K562 (cell line): Measurements from ENCODE around the gene SMG5. TPM values are rescaled to one million over a fixed set of nuclear protein-coding genes. Genes with fewer than 3 reads are reported as not detected.

Experiments
- ATAC-seq: fragments of 200-7000 bp; cut with Tn5 transposase; 3 replicates; pipeline ENCODE4 v1.9.1; 2020; ENCODE audit warnings: moderate library complexity
- BruUV-seq: library from RNA; stranded (reverse); fragments of 400-500 nt; replicated peaks from 2 replicates; lab custom pipeline; 2021; lab: Mats Ljungman, UMichigan
- CTCF ChIA-PET: fragments of 300-600 bp; formaldehyde crosslinking; extraction: SDS; loops from one replicate; lab custom pipeline; 2021; ENCODE audit warnings: low intra/inter-chr PET ratio; lab: Yijun Ruan, JAX
- POLR2A ChIA-PET: fragments of 300-600, 350-650 bp; sonication (Branson Sonifier 250); formaldehyde crosslinking; extraction: SDS; loops from one replicate; lab custom pipeline; 2021; ENCODE audit warnings: antibody characterized with exemption, inconsistent platforms; lab: Yijun Ruan, JAX
- DNase-seq, 4 experiments: peaks; one replicate each; pipeline versions ENCODE4 v3.0.0 to v3.0.0-alpha.2; 2011 to 2018; ENCODE audit warnings: low spot score in 3 of 4, mixed read lengths in 3 of 4; ENCODE audit errors: extremely low read depth in 1 of 4
- FAIRE-seq: peaks from 2 replicates; lab custom pipeline; 2011; peaks lifted over from hg19 to GRCh38; lab: Jason Lieb, UNC
- H2AFZ ChIP-seq: 2 replicates; pipeline ENCODE4 v1.6.0; 2011; ENCODE audit warnings: low read depth, low read length, control low read depth, inconsistent platforms
- H3K27ac ChIP-seq: fragments of 200-600 bp; 3 replicates; pipeline ENCODE4 v1.8.0; 2011; ENCODE audit warnings: low read depth, mild to moderate bottlenecking, control low read depth, inconsistent platforms, low read length, moderate library complexity, mixed read lengths; ENCODE audit errors: extremely low read depth
- H3K27me3 ChIP-seq, 2 experiments: fragments of 300-600 bp in 1 of 2; 2 replicates in 1 of 2; 3 replicates in 1 of 2; pipeline versions ENCODE4 v1.6.0 to v1.8.0; 2011; ENCODE audit warnings: inconsistent platforms in 2 of 2, low read length in 2 of 2, mild to moderate bottlenecking in 1 of 2, mixed read lengths in 1 of 2, moderate library complexity in 1 of 2; ENCODE audit not compliant: control insufficient read depth in 2 of 2, insufficient read depth in 2 of 2
- H3K36me3 ChIP-seq: fragments of 300-600 bp; 3 replicates; pipeline ENCODE4 v1.8.0; 2011; ENCODE audit warnings: mild to moderate bottlenecking, low read length, inconsistent platforms; ENCODE audit not compliant: control insufficient read depth, insufficient read depth
- H3K4me1 ChIP-seq, 2 experiments: fragments of 200-600 bp in 1 of 2; replicated peaks in 1 of 2; 2 replicates in 1 of 2; 3 replicates in 1 of 2; pipeline versions ENCODE4 v1.5.1 to v1.8.0; 2011; ENCODE audit warnings: inconsistent platforms in 2 of 2, low read length in 2 of 2, mild to moderate bottlenecking in 1 of 2, mixed read lengths in 1 of 2, moderate library complexity in 1 of 2; ENCODE audit not compliant: control insufficient read depth in 2 of 2, insufficient read depth in 2 of 2
- H3K4me2 ChIP-seq: 2 replicates; pipeline ENCODE4 v1.6.1; 2011; ENCODE audit warnings: low read length, control low read depth, inconsistent platforms, mixed read lengths; ENCODE audit not compliant: insufficient read depth
- H3K4me3 ChIP-seq: fragments of 200-600 bp; sonication (generic), shearing (Covaris generic); 2 replicates; pipeline ENCODE4 v1.5.1; 2016; ENCODE audit warnings: control low read depth, inconsistent platforms
- H3K79me2 ChIP-seq: fragments of 200-600 bp; 3 replicates; pipeline ENCODE4 v1.8.0; 2011; ENCODE audit warnings: low read length, inconsistent platforms; ENCODE audit not compliant: control insufficient read depth, insufficient read depth
- H3K9ac ChIP-seq, 2 experiments: 2 replicates each; pipeline versions ENCODE4 v1.6.0 to v1.6.1; 2011; ENCODE audit warnings: low read depth in 2 of 2, low read length in 2 of 2, control low read depth in 1 of 2, inconsistent platforms in 1 of 2, mild to moderate bottlenecking in 1 of 2, mixed read lengths in 1 of 2; ENCODE audit not compliant: insufficient read depth in 1 of 2
- H3K9me1 ChIP-seq: one replicate; pipeline ENCODE4 v1.6.0; 2011; ENCODE audit warnings: inconsistent platforms, mild to moderate bottlenecking, low read length, moderate library complexity; ENCODE audit not compliant: control insufficient read depth, insufficient read depth
- H3K9me3 ChIP-seq: replicated peaks from 2 replicates; pipeline ENCODE4 v1.5.1; 2011; ENCODE audit warnings: low read depth, low read length, inconsistent platforms; ENCODE audit not compliant: control insufficient read depth, insufficient read depth
- H4K20me1 ChIP-seq: replicated peaks from 2 replicates; pipeline ENCODE4 v1.6.1; 2011; ENCODE audit warnings: low read length, inconsistent platforms, mixed read lengths; ENCODE audit not compliant: control insufficient read depth, insufficient read depth
- BRF1 ChIP-seq: IDR thresholded peaks from 3 replicates; pipeline ENCODE4 v1.6.1; 2011; ENCODE audit warnings: borderline replicate concordance, mild to moderate bottlenecking; ENCODE audit not compliant: insufficient read length; ENCODE audit errors: extremely low read depth
- CCAR2 ChIP-seq: fragments of 200-400 bp; formaldehyde crosslinking; IDR thresholded peaks from 2 replicates; pipeline ENCODE4 v1.6.1; 2017; ENCODE audit warnings: mild to moderate bottlenecking, low read depth, low read length
- FOXK1 ChIP-seq: sonication (generic); formaldehyde crosslinking; IDR thresholded peaks from 2 replicates; pipeline ENCODE4 v1.8.0; 2022; ENCODE audit warnings: missing genetic modification reagents, mild to moderate bottlenecking, borderline replicate concordance
- HLTF ChIP-seq: fragments of 450-650 bp; IDR thresholded peaks from 2 replicates; pipeline ENCODE4 v1.6.1; 2016
- JUNB ChIP-seq: fragments of 450-650 bp; formaldehyde crosslinking; conservative IDR thresholded peaks from 2 replicates; pipeline ENCODE4 v1.4.0; 2020; ENCODE audit warnings: mild to moderate bottlenecking
- MXD1 ChIP-seq: fragments of 250-450 bp; sonication (Bioruptor Pico); IDR thresholded peaks from 2 replicates; pipeline ENCODE4 v1.8.0; 2021; ENCODE audit warnings: borderline replicate concordance, mild to moderate bottlenecking, moderate library complexity; ENCODE audit not compliant: poor library complexity, severe bottlenecking
- NFE2L1 ChIP-seq: fragments of 450-650 bp; IDR thresholded peaks from 2 replicates; pipeline ENCODE4 v1.6.1; 2016; ENCODE audit warnings: missing genetic modification characterization, low read depth, mild to moderate bottlenecking, missing compliant biosample characterization, moderate library complexity, borderline replicate concordance
- NFRKB ChIP-seq: fragments of 450-650 bp; IDR thresholded peaks from 2 replicates; pipeline ENCODE4 v1.6.1; 2016; ENCODE audit warnings: low read depth
- POLR2G ChIP-seq: fragments of 200-400 bp; formaldehyde crosslinking; IDR thresholded peaks from 2 replicates; pipeline ENCODE4 v1.6.1; 2017; ENCODE audit warnings: low read depth, mild to moderate bottlenecking, antibody characterized with exemption, low read length, moderate library complexity
- RBFOX2 ChIP-seq: fragments of 200-400 bp; formaldehyde crosslinking; IDR thresholded peaks from 2 replicates; pipeline ENCODE4 v1.6.1; 2017; ENCODE audit warnings: low read depth, mild to moderate bottlenecking, low read length, moderate library complexity
- SAFB2 ChIP-seq: fragments of 200-400 bp; formaldehyde crosslinking; IDR thresholded peaks from 2 replicates; pipeline ENCODE4 v1.6.1; 2018; ENCODE audit warnings: borderline replicate concordance, low read length, low read depth, moderate library complexity; ENCODE audit not compliant: severe bottlenecking
- SUPT5H ChIP-seq: fragments of 450-650 bp; IDR thresholded peaks from 2 replicates; pipeline ENCODE4 v1.6.1; 2016
- ZFX ChIP-seq: sonication (generic); formaldehyde crosslinking; IDR thresholded peaks from 2 replicates; pipeline ENCODE4 v1.8.0; 2022; ENCODE audit warnings: mild to moderate bottlenecking, missing genetic modification reagents, moderate library complexity
- ZNF224 ChIP-seq: sonication (generic); formaldehyde crosslinking; IDR thresholded peaks from 2 replicates; pipeline ENCODE4 v1.8.0; 2022; ENCODE audit warnings: mild to moderate bottlenecking, missing genetic modification reagents
- ZNF592 ChIP-seq: fragments of 450-650 bp; IDR thresholded peaks from 2 replicates; pipeline ENCODE4 v1.6.1; 2017; ENCODE audit warnings: antibody characterized with exemption, mild to moderate bottlenecking
- WGBS: fragments of 100-300 bp; shearing (Covaris generic); methylation state at CpG from one replicate; pipeline ENCODE4 v1.1.6; 2016; ENCODE audit warnings: low coverage, mixed read lengths; ENCODE audit not compliant: insufficient coverage; ENCODE audit errors: missing lambda C conversion rate; 5-methylcytosine and 5-hydroxymethylcytosine counted together
- in situ Hi-C: fragments of 300-500 bp; cut with MboI; formaldehyde crosslinking; loops from 4 replicates; pipeline ENCODE4 v1.15.0; 2018; ENCODE audit warnings: inconsistent platforms, mixed read lengths
- intact Hi-C: fragments of 100-400 bp; cut with micrococcal nuclease; formaldehyde crosslinking; loops from 2 replicates; pipeline ENCODE4 v1.14.2; 2022
- polyA plus RNA-seq, 8 experiments: library from polyadenylated mRNA; depleted of rRNA in 4 of 8; stranded (reverse) in 5 of 8; unstranded in 3 of 8; fragments of >200 nt; fragmentation: Nextera tagmentation in 2 of 8; fragmentation: Illumina TruSeq in 1 of 8; extraction: Ambion mirVana in 2 of 8; extraction: Trizol in 1 of 8; gene quantifications; 2 replicates each; pipeline versions ENCODE4 v1.2.1 to v1.2.3, GENCODE V29; 2011 to 2014; ENCODE audit warnings: inconsistent platforms in 1 of 8, missing spikeins in 1 of 8
- total RNA-seq, 7 experiments: library from RNA; depleted of rRNA in 6 of 7; stranded (reverse); fragments of >200 nt in 6 of 7; fragmentation: Illumina TruSeq in 2 of 7; extraction: Trizol in 2 of 7; gene quantifications; 2 replicates each; pipeline versions ENCODE4 v1.2.1 to v1.2.3, GENCODE V29; 2011 to 2021; ENCODE audit warnings: low replicate concordance in 1 of 7
- TF ChIP-seq, protein P1 (sequence below): sonication (generic); formaldehyde crosslinking; IDR thresholded peaks from 2 replicates; pipeline ENCODE4 v1.8.0; 2022; ENCODE audit warnings: mild to moderate bottlenecking, low read depth, missing genetic modification reagents

SMG5 gene
- total and polyA plus RNA-seq, 9 of the 15 experiments (the other 6 are each of a cell fraction or from before 2014, with no cell fraction given): 1.4 to 85.9 (median 53.0) TPM

DNA sequence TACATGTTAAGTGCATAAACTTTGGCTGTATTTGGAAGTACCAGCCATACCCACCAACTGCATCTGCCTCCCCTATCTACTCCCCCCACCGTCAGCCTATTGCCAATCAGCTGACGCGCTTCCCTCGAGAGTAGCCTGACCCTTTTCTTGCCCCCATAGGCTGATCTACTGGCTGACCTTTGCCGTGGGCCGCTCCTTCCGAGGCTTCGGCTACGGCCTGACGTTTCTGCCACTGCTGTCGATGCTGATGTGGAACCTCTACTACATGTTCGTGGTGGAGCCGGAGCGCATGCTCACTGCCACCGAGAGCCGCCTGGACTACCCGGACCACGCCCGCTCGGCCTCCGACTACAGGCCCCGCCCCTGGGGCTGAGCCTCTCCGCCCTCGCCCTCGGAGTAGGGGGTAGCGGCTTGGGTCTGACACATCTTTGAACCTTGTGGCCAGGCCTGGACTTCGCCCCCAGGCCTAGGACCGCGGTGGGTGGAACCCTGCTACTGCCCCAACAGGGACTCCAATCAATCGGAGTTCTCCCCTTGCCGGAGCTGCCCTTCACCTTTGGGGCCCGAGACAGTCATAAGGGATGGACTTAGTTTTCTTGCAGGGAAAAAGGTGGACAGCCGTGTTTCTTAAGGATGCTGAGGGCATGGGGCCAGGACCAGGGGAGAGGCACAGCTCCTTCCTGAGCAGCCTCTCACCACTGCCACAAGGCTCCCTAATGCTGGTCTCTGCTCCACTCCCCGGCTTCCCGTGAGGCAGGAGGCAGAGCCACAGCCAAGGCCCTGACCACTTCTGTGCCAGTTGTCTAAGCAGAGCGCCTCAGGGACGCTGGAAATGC is 8.8 kb upstream of the SMG5 start:
- intact Hi-C loops: no loop called here
- H3K9ac ChIP-seq: peak overlapping the region in 1 of 2 experiments; percentile 45; a peak in 1 of 4 replicates
- H3K9me3 ChIP-seq: no peaks in the 10 kb centered on the region
- no peak overlapping the region for H3K27ac ChIP-seq
- BruUV-seq: no TSS peak
- ATAC-seq (peak; percentile 78), DNase-seq (peak; percentile 42 to 72 (median 56)), FAIRE-seq (no peak)
- H3K4me1 ChIP-seq: peaks cover 7 to 15% of the 10 kb centered on the region in 2 experiments; a peak in 4 of 5 replicates
- POLR2A ChIA-PET: interaction anchor here (1.0 kb wide), 1 partner anchor 8 kb away, joined by 5 read pairs; the partner anchor contains the start of gene SMG5
- H3K36me3 ChIP-seq: peaks cover 24% of the 10 kb centered on the region; the same call in 2 of the 3 replicates
- no peak overlapping the region for H3K4me3 ChIP-seq
- in situ Hi-C loops: no loop called here
- no peak overlapping the region for H2AFZ ChIP-seq
- H3K9me1 ChIP-seq: no peaks in the 10 kb centered on the region
- no peaks in the 10 kb centered on the region for H3K79me2 ChIP-seq
- no peaks in the 10 kb centered on the region for H4K20me1 ChIP-seq
- CTCF ChIA-PET: no interaction called here
- 81% methylated on average over 36 of the region's 37 CpGs for WGBS
- H3K4me2 ChIP-seq: no peak overlapping the region
- no peaks in the 10 kb centered on the region for H3K27me3 ChIP-seq
- TF ChIP-seq ZNF592 (no peak), SAFB2 (no peak), POLR2G (peak; percentile 56), ZNF224 (CRISPR knock-in tag) (0 out of 2 replicates have a peak, but pooled peaks have one; percentile 21), NFRKB (no peak), ZFX (peak; percentile 39), JUNB (CRISPR knock-in tag) (no peak), HLTF (no peak), CCAR2 (no peak), FOXK1 (CRISPR knock-in tag) (no peak), MXD1 (CRISPR knock-in tag) (no peak), BRF1 (no peak), SUPT5H (peak; percentile 28; the same call in 1 of the 2 replicates), RBFOX2 (peak; percentile 51), NFE2L1 (no peak)
- TF ChIP-seq, protein P1, sequence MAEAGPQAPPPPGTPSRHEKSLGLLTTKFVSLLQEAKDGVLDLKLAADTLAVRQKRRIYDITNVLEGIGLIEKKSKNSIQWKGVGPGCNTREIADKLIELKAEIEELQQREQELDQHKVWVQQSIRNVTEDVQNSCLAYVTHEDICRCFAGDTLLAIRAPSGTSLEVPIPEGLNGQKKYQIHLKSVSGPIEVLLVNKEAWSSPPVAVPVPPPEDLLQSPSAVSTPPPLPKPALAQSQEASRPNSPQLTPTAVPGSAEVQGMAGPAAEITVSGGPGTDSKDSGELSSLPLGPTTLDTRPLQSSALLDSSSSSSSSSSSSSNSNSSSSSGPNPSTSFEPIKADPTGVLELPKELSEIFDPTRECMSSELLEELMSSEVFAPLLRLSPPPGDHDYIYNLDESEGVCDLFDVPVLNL: no peak
